Naive thymus-derived CD4-positive, alpha-beta T cell (primary cell): ENCODE results near the gene RBBP7. TPM values are rescaled to one million over a fixed set of nuclear protein-coding genes. Genes with fewer than 3 reads are reported as not detected.
A peak's percentile ranks its signal among the peaks of the same experiment; 100 is the strongest.

ENCODE experiments used
- ATAC-seq: fragments of 150-1000 bp; cut with Tn5 transposase; 2 replicates; pipeline ENCODE4 v1.10.0; 2021; ENCODE audit warnings: mild to moderate bottlenecking, moderate library complexity
- CTCF ChIA-PET: fragments of 350-600 bp; sonication (Branson Sonifier 250); formaldehyde crosslinking; loops from one replicate; lab custom pipeline; 2021; ENCODE audit warnings: antibody characterized with exemption; lab: Charles Lee
- POLR2A ChIA-PET: fragments of 350-600 bp; sonication (Branson Sonifier 250); formaldehyde crosslinking; loops from one replicate; lab custom pipeline; 2021; ENCODE audit warnings: antibody characterized with exemption, inconsistent platforms; lab: Charles Lee
- DNase-seq, 9 donors: peaks; one replicate each; pipeline versions ENCODE4 v3.0.0 to v3.0.0-alpha.2; 2020 to 2022; ENCODE audit warnings: mixed read lengths in 1 of 9
- H3K27ac ChIP-seq: one replicate; pipeline ENCODE4 v1.7.0; 2013; ENCODE audit warnings: mild to moderate bottlenecking, low read depth, low read length, moderate library complexity
- H3K27me3 ChIP-seq, 2 donors: one replicate each; pipeline ENCODE4 v1.7.0; 2013; ENCODE audit warnings: low read length in 2 of 2, mild to moderate bottlenecking in 2 of 2, moderate library complexity in 2 of 2; ENCODE audit not compliant: control insufficient read depth in 2 of 2, insufficient read depth in 2 of 2
- H3K36me3 ChIP-seq, 3 experiments: 1 replicate in 2 of 3; 2 replicates in 1 of 3; pipeline ENCODE4 v1.7.0; 2013; ENCODE audit warnings: low read length in 3 of 3, mild to moderate bottlenecking in 3 of 3, moderate library complexity in 1 of 3; ENCODE audit not compliant: insufficient read depth in 3 of 3, control insufficient read depth in 2 of 3
- H3K4me1 ChIP-seq, 2 donors: one replicate each; pipeline ENCODE4 v1.7.0; 2013; ENCODE audit warnings: low read length in 2 of 2, mild to moderate bottlenecking in 2 of 2, moderate library complexity in 1 of 2; ENCODE audit not compliant: control insufficient read depth in 2 of 2, insufficient read depth in 2 of 2
- H3K4me3 ChIP-seq: 2 replicates; pipeline ENCODE4 v1.7.0; 2013; ENCODE audit warnings: mild to moderate bottlenecking, low read length
- H3K9me3 ChIP-seq, 3 experiments: 1 replicate in 2 of 3; 2 replicates in 1 of 3; pipeline ENCODE4 v1.7.0; 2013; ENCODE audit warnings: low read length in 3 of 3; ENCODE audit not compliant: control insufficient read depth in 2 of 3
- H3K27ac Mint-ChIP-seq, 9 donors: one replicate each; pipeline ENCODE4 v1.8.0; 2020 to 2022; ENCODE audit warnings: mixed read lengths in 9 of 9, mild to moderate bottlenecking in 8 of 9, moderate library complexity in 5 of 9, inconsistent platforms in 2 of 9
- H3K27me3 Mint-ChIP-seq, 5 donors: one replicate each; pipeline ENCODE4 v1.8.0; 2021 to 2022; ENCODE audit warnings: mixed read lengths in 5 of 5, mild to moderate bottlenecking in 1 of 5
- H3K36me3 Mint-ChIP-seq, 5 donors: one replicate each; pipeline ENCODE4 v1.8.0; 2020 to 2022; ENCODE audit warnings: mixed read lengths in 5 of 5, mild to moderate bottlenecking in 3 of 5, inconsistent platforms in 1 of 5
- H3K4me1 Mint-ChIP-seq, 7 donors: one replicate each; pipeline ENCODE4 v1.8.0; 2020 to 2022; ENCODE audit warnings: mixed read lengths in 7 of 7, mild to moderate bottlenecking in 3 of 7, inconsistent platforms in 1 of 7
- H3K4me3 Mint-ChIP-seq, 10 donors: one replicate each; pipeline ENCODE4 v1.8.0; 2020 to 2022; ENCODE audit warnings: mild to moderate bottlenecking in 10 of 10, mixed read lengths in 10 of 10, moderate library complexity in 6 of 10, inconsistent platforms in 2 of 10
- H3K9me3 Mint-ChIP-seq, 11 donors: one replicate each; pipeline ENCODE4 v1.8.0; 2020 to 2022; ENCODE audit warnings: mixed read lengths in 11 of 11, mild to moderate bottlenecking in 4 of 11, inconsistent platforms in 1 of 11, moderate library complexity in 1 of 11
- intact Hi-C, 2 donors: fragments of 100-400 bp; cut with micrococcal nuclease; formaldehyde crosslinking; loops; one replicate each; pipeline ENCODE4 v1.15.1; 2023
- polyA plus RNA-seq, 2 donors: library from polyadenylated mRNA; unstranded; fragments of 300-500 nt; fragmentation: Illumina TruSeq; gene quantifications; one replicate each; pipeline ENCODE4 v1.2.3, GENCODE V29; 2021
- total RNA-seq, 6 experiments: library from RNA in 5 of 6; stranded (reverse) in 5 of 6; gene quantifications; 1 replicate in 5 of 6; 2 replicates in 1 of 6; pipeline ENCODE4 v1.2.3 and lab custom pipeline; 2021 to 2026

RBBP7 gene
- total and polyA plus RNA-seq, 7 experiments from 2014 or later, result 82.9 to 145 (median 95.6) TPM

DNA sequence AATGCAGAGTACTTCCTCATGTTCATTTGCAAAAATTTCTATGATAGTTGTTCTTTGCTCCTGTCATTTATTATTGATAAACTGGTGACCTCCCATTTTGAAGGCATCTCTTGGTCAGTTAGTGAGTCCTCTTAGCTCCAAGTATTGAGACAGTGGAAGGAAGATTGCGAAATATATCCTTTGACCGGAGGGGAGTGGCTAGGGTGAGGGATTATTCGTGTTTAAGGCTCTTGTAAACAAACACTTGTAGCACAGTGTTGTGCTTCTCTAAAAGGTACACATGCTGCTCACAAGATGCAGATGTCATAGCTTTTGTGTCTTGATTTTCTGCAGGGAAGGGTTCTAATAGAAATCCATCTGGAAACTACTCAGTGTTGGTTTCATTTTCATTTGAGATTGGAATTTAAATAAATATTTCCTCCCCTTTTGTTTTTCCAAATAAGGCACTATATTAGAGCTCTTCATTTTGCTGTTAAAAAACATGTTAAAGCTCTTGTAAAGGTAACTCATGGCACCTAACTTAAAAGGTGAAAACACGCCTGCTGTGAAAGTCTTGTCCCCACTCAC is 62.1 kb downstream of the RBBP7 start:
- intact Hi-C loops, result no loop called here
- peak overlapping the region in 1 of 10 donors; percentile 38 for H3K4me3 Mint-ChIP-seq
- H3K36me3 Mint-ChIP-seq, result peaks cover 0 to 32% (median 4%) of the 10 kb centered on the region in 5 donors
- H3K36me3 ChIP-seq, result no peaks in the 10 kb centered on the region
- ChIA-PET CTCF (interaction anchor here (0.5 kb wide), 1 partner anchor 861 kb away, joined by 3 read pairs; no protein-coding TSS in a partner anchor), POLR2A (no interaction called here)
- no peaks in the 10 kb centered on the region for H3K27me3 Mint-ChIP-seq
- peak overlapping the region in 2 of 9 donors; percentile 64 to 67 for H3K27ac Mint-ChIP-seq
- no peak overlapping the region for H3K27ac ChIP-seq
- no peaks in the 10 kb centered on the region for H3K4me1 ChIP-seq
- H3K9me3 Mint-ChIP-seq, result no peaks in the 10 kb centered on the region
- no peaks in the 10 kb centered on the region for H3K9me3 ChIP-seq
- DNase-seq (no peak), ATAC-seq (no peak)
- peaks cover 5 to 33% (median 29%) of the 10 kb centered on the region in 7 donors for H3K4me1 Mint-ChIP-seq
- H3K4me3 ChIP-seq, result no peak overlapping the region
- H3K27me3 ChIP-seq, result no peaks in the 10 kb centered on the region

DNA sequence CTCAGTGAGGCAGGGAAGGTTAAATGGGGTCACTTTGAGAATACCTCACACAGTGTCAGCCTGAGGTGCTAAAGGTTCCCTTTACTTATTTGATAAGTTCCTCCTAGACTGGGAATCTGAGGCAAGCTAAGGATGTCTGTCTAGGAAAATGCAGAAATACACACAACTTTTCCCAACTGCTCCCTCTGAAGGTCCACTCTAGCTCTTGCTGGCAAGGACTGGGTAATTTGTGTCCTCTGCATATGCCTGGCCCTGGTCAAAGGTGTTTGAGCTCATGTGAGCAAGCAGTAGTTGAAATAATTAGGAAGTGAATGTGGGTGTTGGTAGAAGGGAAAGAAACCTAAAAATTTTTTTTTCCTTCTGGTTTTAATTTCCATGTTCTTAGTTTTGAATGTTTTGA is 62.6 kb downstream of the RBBP7 start:
- Histone ChIP-seq H3K4me3 (no peak overlapping the region), H3K27me3 (no peaks in the 10 kb centered on the region), H3K27ac (no peak overlapping the region), H3K4me1 (no peaks in the 10 kb centered on the region), H3K9me3 (no peaks in the 10 kb centered on the region), H3K36me3 (no peaks in the 10 kb centered on the region)
- ChIA-PET CTCF (interaction anchor here (0.5 kb wide), 1 partner anchor 862 kb away, joined by 3 read pairs; no protein-coding TSS in a partner anchor), POLR2A (no interaction called here)
- Mint-ChIP-seq H3K27me3 (no peaks in the 10 kb centered on the region), H3K4me1 (peaks cover 5 to 34% (median 29%) of the 10 kb centered on the region in 7 donors), H3K9me3 (no peaks in the 10 kb centered on the region), H3K36me3 (peaks cover 0 to 32% (median 2%) of the 10 kb centered on the region in 5 donors), H3K27ac (peak overlapping the region in 2 of 9 donors; percentile 64 to 67), H3K4me3 (peak overlapping the region in 2 of 10 donors; percentile 9 to 38)
- intact Hi-C loops, result no loop called here
- DNase-seq (no peak), ATAC-seq (no peak)

DNA sequence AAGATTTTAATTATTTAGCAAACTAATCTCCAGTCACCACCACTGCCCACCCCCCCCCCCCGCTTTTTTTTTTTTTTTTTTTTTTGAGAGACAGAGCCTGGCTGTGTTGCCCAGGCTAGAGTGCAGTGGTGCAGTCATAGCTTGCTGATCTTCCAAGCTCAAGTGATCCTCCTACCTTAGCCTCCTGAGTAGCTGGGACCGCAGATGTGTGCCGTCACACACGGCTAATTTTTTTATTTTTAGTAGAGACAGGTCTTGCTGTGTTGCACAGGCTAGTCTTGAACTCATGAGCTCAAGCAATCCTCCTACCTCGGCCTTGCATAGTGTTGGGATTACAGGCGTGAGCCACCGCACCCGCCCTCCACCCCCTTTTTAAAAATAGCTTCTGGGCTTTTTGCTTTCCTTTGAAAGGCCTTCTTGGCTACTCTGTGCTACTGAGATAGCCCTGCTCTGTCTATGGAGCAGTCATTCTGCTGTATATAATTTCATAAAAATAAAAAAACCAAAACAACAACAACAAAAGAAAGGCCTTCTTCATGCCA is 65.2 kb downstream of the RBBP7 start:
- Histone ChIP-seq H3K27ac (no peak overlapping the region), H3K4me3 (no peak overlapping the region), H3K4me1 (no peaks in the 10 kb centered on the region), H3K36me3 (no peaks in the 10 kb centered on the region), H3K27me3 (no peaks in the 10 kb centered on the region), H3K9me3 (no peaks in the 10 kb centered on the region)
- intact Hi-C loops, result no loop called here
- H3K4me1 Mint-ChIP-seq, result peaks cover 5 to 37% (median 26%) of the 10 kb centered on the region in 7 donors
- no peak overlapping the region for H3K27ac Mint-ChIP-seq
- H3K27me3 Mint-ChIP-seq, result no peaks in the 10 kb centered on the region
- ATAC-seq (no peak), DNase-seq (no peak)
- H3K36me3 Mint-ChIP-seq, result peaks cover 0 to 42% (median 3%) of the 10 kb centered on the region in 5 donors
- H3K9me3 Mint-ChIP-seq, result no peaks in the 10 kb centered on the region
- H3K4me3 Mint-ChIP-seq, result no peak overlapping the region
- ChIA-PET CTCF (no interaction called here), POLR2A (no interaction called here)

DNA sequence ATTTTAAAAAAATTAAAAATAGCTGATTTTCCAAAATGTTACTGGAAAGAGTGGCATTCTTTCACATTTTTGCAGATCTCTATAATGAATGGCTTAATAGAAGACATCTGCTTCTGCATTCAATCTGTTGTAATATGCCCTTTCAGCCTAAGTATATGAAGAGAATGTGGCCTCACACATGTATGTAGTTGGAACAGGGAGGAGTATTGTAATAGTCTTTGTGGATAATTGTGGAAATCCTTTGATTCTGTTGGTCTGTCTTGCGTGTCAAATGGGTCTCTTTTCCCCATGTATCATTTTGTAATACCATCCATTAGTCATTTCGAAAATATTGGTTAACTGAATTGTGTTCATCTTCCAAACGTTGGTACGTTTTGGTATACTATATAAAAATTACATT is 72.3 kb downstream of the RBBP7 start:
- H3K4me3 Mint-ChIP-seq, result no peak overlapping the region
- intact Hi-C loops, result no loop called here
- H3K9me3 ChIP-seq, result no peaks in the 10 kb centered on the region
- POLR2A ChIA-PET, result no interaction called here
- peaks cover 0 to 22% (median 4%) of the 10 kb centered on the region in 7 donors for H3K4me1 Mint-ChIP-seq
- ATAC-seq, result no peak
- DNase-seq, result no peak
- H3K27me3 Mint-ChIP-seq, result no peaks in the 10 kb centered on the region
- no peaks in the 10 kb centered on the region for H3K9me3 Mint-ChIP-seq
- H3K27ac ChIP-seq, result no peak overlapping the region
- no peak overlapping the region for H3K4me3 ChIP-seq
- peaks cover 0 to 6% (median 4%) of the 10 kb centered on the region in 3 experiments for H3K36me3 ChIP-seq
- CTCF ChIA-PET, result no interaction called here
- peaks cover 0 to 51% (median 4%) of the 10 kb centered on the region in 5 donors for H3K36me3 Mint-ChIP-seq
- H3K4me1 ChIP-seq, result no peaks in the 10 kb centered on the region
- H3K27ac Mint-ChIP-seq, result no peak overlapping the region
- no peaks in the 10 kb centered on the region for H3K27me3 ChIP-seq

DNA sequence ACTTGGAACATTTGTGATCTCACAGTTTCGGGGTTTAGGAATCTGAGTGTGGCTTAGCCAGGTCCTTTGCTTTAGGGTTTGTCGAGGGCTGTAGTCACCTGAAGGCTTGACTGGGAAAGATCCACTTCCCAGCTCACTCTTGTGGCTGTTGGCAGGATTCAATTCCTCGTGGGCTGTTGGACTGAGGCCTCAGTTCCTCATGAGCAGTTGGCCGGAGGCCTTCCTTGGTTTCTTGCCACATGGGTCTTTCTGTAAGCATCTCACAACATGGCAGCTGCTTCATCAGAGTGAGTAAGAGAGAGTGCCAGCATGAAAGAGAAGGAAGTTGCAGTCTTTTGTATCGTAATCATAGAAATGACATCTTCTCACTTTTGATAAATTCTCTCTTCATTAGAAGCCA is 72.8 kb downstream of the RBBP7 start:
- ATAC-seq (peak; percentile 40), DNase-seq (no peak)
- no peak overlapping the region for H3K4me3 Mint-ChIP-seq
- no peaks in the 10 kb centered on the region for H3K9me3 Mint-ChIP-seq
- intact Hi-C loops, result no loop called here
- no peaks in the 10 kb centered on the region for H3K9me3 ChIP-seq
- H3K27me3 Mint-ChIP-seq, result no peaks in the 10 kb centered on the region
- H3K27ac ChIP-seq, result no peak overlapping the region
- CTCF ChIA-PET, result no interaction called here
- no peak overlapping the region for H3K4me3 ChIP-seq
- no peaks in the 10 kb centered on the region for H3K27me3 ChIP-seq
- no peaks in the 10 kb centered on the region for H3K4me1 ChIP-seq
- H3K27ac Mint-ChIP-seq, result no peak overlapping the region
- peaks cover 0 to 20% (median 4%) of the 10 kb centered on the region in 7 donors for H3K4me1 Mint-ChIP-seq
- peaks cover 0 to 6% (median 4%) of the 10 kb centered on the region in 3 experiments for H3K36me3 ChIP-seq
- H3K36me3 Mint-ChIP-seq, result peaks cover 0 to 48% (median 4%) of the 10 kb centered on the region in 5 donors
- POLR2A ChIA-PET, result no interaction called here

DNA sequence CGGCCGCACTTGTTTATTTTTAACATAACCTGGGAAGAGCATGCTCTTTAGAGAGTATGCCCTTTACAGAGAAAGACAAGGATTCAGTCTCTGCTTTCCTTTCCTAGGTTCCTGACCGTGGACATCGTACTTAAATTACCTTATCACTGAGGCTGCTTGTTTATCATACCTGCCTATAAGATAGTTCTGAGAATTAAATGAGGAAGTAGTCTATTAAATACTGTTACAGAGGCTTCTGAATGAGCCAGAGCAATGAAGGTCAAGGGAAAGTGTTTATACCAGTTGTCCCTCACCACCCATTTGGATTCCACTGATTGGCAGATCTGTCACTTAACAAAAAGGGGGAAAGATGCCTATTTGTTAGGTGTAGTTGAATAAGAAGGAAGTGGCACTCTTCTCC is 73.9 kb downstream of the RBBP7 start:
- intact Hi-C loops, result no loop called here
- Histone ChIP-seq H3K4me1 (no peaks in the 10 kb centered on the region), H3K27ac (no peak overlapping the region), H3K36me3 (peaks cover 0 to 6% (median 4%) of the 10 kb centered on the region in 3 experiments), H3K27me3 (no peaks in the 10 kb centered on the region), H3K4me3 (no peak overlapping the region), H3K9me3 (no peaks in the 10 kb centered on the region)
- H3K4me3 Mint-ChIP-seq, result no peak overlapping the region
- ATAC-seq (no peak), DNase-seq (no peak)
- ChIA-PET CTCF (no interaction called here), POLR2A (no interaction called here)
- H3K9me3 Mint-ChIP-seq, result no peaks in the 10 kb centered on the region
- peak overlapping the region in 1 of 9 donors; percentile 14 for H3K27ac Mint-ChIP-seq
- H3K36me3 Mint-ChIP-seq, result peaks cover 0 to 46% (median 4%) of the 10 kb centered on the region in 5 donors
- H3K4me1 Mint-ChIP-seq, result peaks cover 0 to 25% (median 5%) of the 10 kb centered on the region in 7 donors
- no peaks in the 10 kb centered on the region for H3K27me3 Mint-ChIP-seq
